Measurements from ENCODE around the gene KIRREL3. TPM values are rescaled to one million over a fixed set of nuclear protein-coding genes. Genes with fewer than 3 reads are reported as not detected.

Gene KIRREL3
- polyA plus RNA-seq: 3.4 and 6.6 TPM in 2 replicates

GRCh38 chr11:127000291-127000968, at the start of gene KIRREL3:
Gene KIRREL3 (minus strand): TSS chr11:127000770.

All from Purkinje cell (primary cell).